HepG2 (cell line): ENCODE results near the gene PFN4. TPM values are rescaled to one million over a fixed set of nuclear protein-coding genes. Genes with fewer than 3 reads are reported as not detected.

ENCODE experiments used
- FOSL2 ChIP-seq: sonication (generic); formaldehyde crosslinking; IDR thresholded peaks from 2 replicates; pipeline ENCODE4 v1.4.0; 2020; ENCODE audit warnings: missing genetic modification reagents
- HIVEP1 ChIP-seq: sonication (generic); formaldehyde crosslinking; IDR thresholded peaks from 2 replicates; pipeline ENCODE4 v1.4.0; 2020; ENCODE audit warnings: mild to moderate bottlenecking, missing genetic modification reagents
- IRX3 ChIP-seq: sonication (generic); formaldehyde crosslinking; IDR thresholded peaks from 2 replicates; pipeline ENCODE4 v1.8.1; 2023; ENCODE audit warnings: mild to moderate bottlenecking, low read depth, missing genetic modification reagents, borderline replicate concordance
- MBD4 ChIP-seq: IDR thresholded peaks from 2 replicates; pipeline ENCODE4 v1.6.1; 2012; ENCODE audit warnings: low read length, inconsistent platforms, borderline replicate concordance
- MIER3 ChIP-seq: IDR thresholded peaks from 2 replicates; pipeline ENCODE4 v1.6.1; 2016; ENCODE audit warnings: missing compliant biosample characterization, borderline replicate concordance
- NRL ChIP-seq: sonication (generic); formaldehyde crosslinking; IDR thresholded peaks from 2 replicates; pipeline ENCODE4 v1.5.0; 2020; ENCODE audit warnings: missing genetic modification reagents, mild to moderate bottlenecking, moderate library complexity, borderline replicate concordance
- SP140L ChIP-seq: sonication (generic); formaldehyde crosslinking; IDR thresholded peaks from 2 replicates; pipeline ENCODE4 v1.4.0; 2020; ENCODE audit warnings: missing genetic modification reagents, borderline replicate concordance
- TFE3 ChIP-seq: IDR thresholded peaks from 2 replicates; pipeline ENCODE4 v1.6.1; 2016
- THYN1 ChIP-seq: sonication (generic); formaldehyde crosslinking; IDR thresholded peaks from 2 replicates; pipeline ENCODE4 v1.8.1; 2023; ENCODE audit warnings: low read depth, mild to moderate bottlenecking, moderate library complexity, missing genetic modification reagents, borderline replicate concordance
- ZFP90 ChIP-seq: sonication (generic); formaldehyde crosslinking; IDR thresholded peaks from 2 replicates; pipeline ENCODE4 v1.8.0; 2022; ENCODE audit warnings: missing genetic modification reagents, mild to moderate bottlenecking, inconsistent platforms, borderline replicate concordance
- ZNF12 ChIP-seq: sonication (generic); formaldehyde crosslinking; IDR thresholded peaks from 2 replicates; pipeline ENCODE4 v1.5.0; 2020; ENCODE audit warnings: missing genetic modification reagents
- ZNF296 ChIP-seq: sonication (generic); formaldehyde crosslinking; conservative IDR thresholded peaks from 2 replicates; pipeline ENCODE4 v1.5.0; 2020; ENCODE audit warnings: mild to moderate bottlenecking, missing genetic modification reagents
- ZNF564 ChIP-seq: sonication (generic); formaldehyde crosslinking; IDR thresholded peaks from 2 replicates; pipeline ENCODE4 v1.8.1; 2023; ENCODE audit warnings: mild to moderate bottlenecking, missing genetic modification reagents
- ZNF737 ChIP-seq: sonication (generic); formaldehyde crosslinking; IDR thresholded peaks from 2 replicates; pipeline ENCODE4 v1.5.0; 2020; ENCODE audit warnings: missing genetic modification reagents, mild to moderate bottlenecking, borderline replicate concordance
- ZNF775 ChIP-seq: sonication (generic); formaldehyde crosslinking; IDR thresholded peaks from 2 replicates; pipeline ENCODE4 v1.4.0; 2020; ENCODE audit warnings: missing genetic modification reagents, mild to moderate bottlenecking, moderate library complexity, borderline replicate concordance
- ZSCAN30 ChIP-seq: sonication (generic); formaldehyde crosslinking; IDR thresholded peaks from 2 replicates; pipeline ENCODE4 v1.5.0; 2020; ENCODE audit warnings: mild to moderate bottlenecking, missing genetic modification reagents
- polyA plus RNA-seq, 8 experiments: library from polyadenylated mRNA; depleted of rRNA in 3 of 8; stranded (reverse) in 7 of 8; unstranded in 1 of 8; fragments of >200 nt; fragmentation: Illumina TruSeq in 4 of 8; extraction: Trizol in 4 of 8; gene quantifications; 2 replicates each; pipeline versions ENCODE4 v1.2.1 to v1.2.3, GENCODE V29; 2011 to 2016; ENCODE audit warnings: low read depth in 4 of 8, missing spikeins in 1 of 8, mixed read lengths in 1 of 8; ENCODE audit not compliant: insufficient read depth in 1 of 8
- total RNA-seq, 5 experiments: library from RNA; depleted of rRNA; stranded (reverse); fragments of >200 nt; fragmentation: Illumina TruSeq; extraction: Trizol; gene quantifications; 2 replicates each; pipeline ENCODE4 v1.2.3, GENCODE V29; 2016; ENCODE audit warnings: low read depth in 1 of 5
- TF ChIP-seq, protein P1 (sequence below): IDR thresholded peaks from 2 replicates; pipeline ENCODE4 v1.6.1; 2016; ENCODE audit warnings: low read depth
- TF ChIP-seq, protein P2 (sequence below): sonication (generic); formaldehyde crosslinking; IDR thresholded peaks from 2 replicates; pipeline ENCODE4 v1.4.0; 2020; ENCODE audit warnings: missing genetic modification reagents, low read depth, mild to moderate bottlenecking, borderline replicate concordance
- TF ChIP-seq, protein P3 (sequence below): IDR thresholded peaks from 2 replicates; pipeline ENCODE4 v1.6.1; 2016; ENCODE audit warnings: missing biosample characterization, missing genetic modification reagents, low read depth
- TF ChIP-seq, protein P4 (sequence below): sonication (generic); formaldehyde crosslinking; IDR thresholded peaks from 2 replicates; pipeline ENCODE4 v1.5.1; 2020; ENCODE audit warnings: mild to moderate bottlenecking, moderate library complexity, missing genetic modification reagents

The PFN4 gene
- total and polyA plus RNA-seq, 2 of the 13 experiments (the other 11 are each of a cell fraction or from before 2014, with no cell fraction given), result 0.12 to 0.20 TPM

DNA sequence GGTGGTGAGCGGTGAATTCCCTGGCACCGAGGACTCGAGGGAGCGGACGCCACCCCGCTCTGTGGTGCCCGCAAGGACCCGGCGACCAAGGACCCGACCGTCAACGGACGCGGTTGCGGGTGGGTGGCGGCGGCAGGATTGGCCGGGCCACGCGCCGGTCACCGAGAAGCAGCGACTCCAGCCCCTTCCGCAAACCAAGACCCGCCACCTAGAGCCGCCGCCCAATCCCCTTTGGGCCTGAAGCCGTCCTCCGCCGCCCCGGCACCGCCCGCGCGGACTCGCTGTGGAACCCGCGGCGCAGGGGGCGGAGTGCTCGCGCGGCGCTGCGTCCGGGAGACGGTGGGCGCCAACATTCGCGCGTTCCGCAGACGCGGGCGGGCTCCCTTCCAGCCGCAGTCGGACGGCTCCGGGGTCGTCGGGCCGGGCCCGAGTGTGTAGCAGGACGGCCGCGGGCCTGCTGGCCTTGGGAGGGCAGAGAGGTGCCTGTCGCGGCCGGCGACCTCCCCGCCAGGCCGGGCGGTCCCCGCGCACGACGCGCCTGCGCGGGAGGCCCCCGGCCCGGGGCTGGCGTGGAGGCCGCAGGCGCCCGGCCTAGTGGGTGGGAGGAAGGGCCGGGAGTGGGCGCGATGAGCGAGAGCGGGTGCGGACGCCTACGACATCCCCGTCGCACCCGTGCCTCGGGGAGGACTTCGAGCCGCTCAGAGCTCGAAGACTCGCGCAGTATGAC, at the start of gene PFN4, which contains the start of gene FAM228B (continued):
- TF ChIP-seq ZNF775, result no peak
- TF ChIP-seq NRL (CRISPR knock-in tag), result peak; percentile 9; the same call in 1 of the 2 replicates
- TF ChIP-seq, protein P1, sequence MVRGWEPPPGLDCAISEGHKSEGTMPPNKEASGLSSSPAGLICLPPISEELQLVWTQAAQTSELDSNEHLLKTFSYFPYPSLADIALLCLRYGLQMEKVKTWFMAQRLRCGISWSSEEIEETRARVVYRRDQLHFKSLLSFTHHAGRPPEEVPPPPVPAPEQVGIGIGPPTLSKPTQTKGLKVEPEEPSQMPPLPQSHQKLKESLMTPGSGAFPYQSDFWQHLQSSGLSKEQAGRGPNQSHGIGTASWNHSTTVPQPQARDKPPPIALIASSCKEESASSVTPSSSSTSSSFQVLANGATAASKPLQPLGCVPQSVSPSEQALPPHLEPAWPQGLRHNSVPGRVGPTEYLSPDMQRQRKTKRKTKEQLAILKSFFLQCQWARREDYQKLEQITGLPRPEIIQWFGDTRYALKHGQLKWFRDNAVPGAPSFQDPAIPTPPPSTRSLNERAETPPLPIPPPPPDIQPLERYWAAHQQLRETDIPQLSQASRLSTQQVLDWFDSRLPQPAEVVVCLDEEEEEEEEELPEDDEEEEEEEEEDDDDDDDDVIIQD (CRISPR knock-in tag), result no peak; the same call in 1 of the 2 replicates
- no peak for TF ChIP-seq FOSL2 (CRISPR knock-in tag)
- 0 out of 2 replicates have a peak, but pooled peaks have one; percentile 10 for TF ChIP-seq MIER3 (CRISPR knock-in tag)
- peak; percentile 92; the same call in 1 of the 2 replicates for TF ChIP-seq ZFP90 (CRISPR knock-in tag)
- 0 out of 2 replicates have a peak, but pooled peaks have one; percentile 71 for TF ChIP-seq ZNF296
- TF ChIP-seq ZNF12, result no peak; the same call in 1 of the 2 replicates
- TF ChIP-seq THYN1 (CRISPR knock-in tag), result no peak
- TF ChIP-seq IRX3 (CRISPR knock-in tag), result peak; percentile 60; the same call in 1 of the 2 replicates
- no peak for TF ChIP-seq SP140L (CRISPR knock-in tag)
- TF ChIP-seq, protein P2, sequence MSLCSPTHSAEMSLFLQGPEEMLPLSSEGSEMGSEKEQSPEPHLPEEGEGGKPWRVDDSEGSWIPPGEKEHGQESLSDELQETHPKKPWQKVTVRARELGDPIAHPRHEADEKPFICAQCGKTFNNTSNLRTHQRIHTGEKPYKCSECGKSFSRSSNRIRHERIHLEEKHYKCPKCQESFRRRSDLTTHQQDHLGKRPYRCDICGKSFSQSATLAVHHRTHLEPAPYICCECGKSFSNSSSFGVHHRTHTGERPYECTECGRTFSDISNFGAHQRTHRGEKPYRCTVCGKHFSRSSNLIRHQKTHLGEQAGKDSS, result peak; percentile 90; the same call in 1 of the 2 replicates
- no peak for TF ChIP-seq ZNF737
- TF ChIP-seq ZNF564, result peak; percentile 90; the same call in 1 of the 2 replicates
- TF ChIP-seq, protein P3, sequence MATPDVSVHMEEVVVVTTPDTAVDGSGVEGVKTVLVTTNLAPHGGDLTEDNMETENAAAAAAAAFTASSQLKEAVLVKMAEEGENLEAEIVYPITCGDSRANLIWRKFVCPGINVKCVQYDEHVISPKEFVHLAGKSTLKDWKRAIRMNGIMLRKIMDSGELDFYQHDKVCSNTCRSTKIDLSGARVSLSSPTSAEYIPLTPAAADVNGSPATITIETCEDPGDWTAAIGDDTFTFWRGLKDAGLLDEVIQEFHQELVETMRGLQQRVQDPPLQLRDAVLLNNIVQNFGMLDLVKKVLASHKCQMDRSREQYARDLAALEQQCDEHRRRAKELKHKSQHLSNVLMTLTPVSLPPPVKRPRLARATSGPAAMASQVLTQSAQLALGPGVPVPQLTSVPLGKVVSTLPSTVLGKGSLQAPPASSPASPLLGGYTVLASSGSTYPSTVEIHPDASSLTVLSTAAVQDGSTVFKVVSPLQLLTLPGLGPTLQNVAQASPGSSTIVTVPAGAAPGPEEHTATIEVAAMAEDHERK, result no peak
- peak; percentile 89; the same call in 1 of the 2 replicates for TF ChIP-seq ZSCAN30 (CRISPR knock-in tag)
- no peak for TF ChIP-seq MBD4
- TF ChIP-seq HIVEP1 (CRISPR knock-in tag), result peak; percentile 75; the same call in 1 of the 2 replicates
- TF ChIP-seq, protein P4, sequence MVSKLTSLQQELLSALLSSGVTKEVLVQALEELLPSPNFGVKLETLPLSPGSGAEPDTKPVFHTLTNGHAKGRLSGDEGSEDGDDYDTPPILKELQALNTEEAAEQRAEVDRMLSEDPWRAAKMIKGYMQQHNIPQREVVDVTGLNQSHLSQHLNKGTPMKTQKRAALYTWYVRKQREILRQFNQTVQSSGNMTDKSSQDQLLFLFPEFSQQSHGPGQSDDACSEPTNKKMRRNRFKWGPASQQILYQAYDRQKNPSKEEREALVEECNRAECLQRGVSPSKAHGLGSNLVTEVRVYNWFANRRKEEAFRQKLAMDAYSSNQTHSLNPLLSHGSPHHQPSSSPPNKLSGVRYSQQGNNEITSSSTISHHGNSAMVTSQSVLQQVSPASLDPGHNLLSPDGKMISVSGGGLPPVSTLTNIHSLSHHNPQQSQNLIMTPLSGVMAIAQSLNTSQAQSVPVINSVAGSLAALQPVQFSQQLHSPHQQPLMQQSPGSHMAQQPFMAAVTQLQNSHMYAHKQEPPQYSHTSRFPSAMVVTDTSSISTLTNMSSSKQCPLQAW, result no peak
- peak; percentile 33; the same call in 1 of the 2 replicates for TF ChIP-seq TFE3 (CRISPR knock-in tag)
